PFSK-1 (cell line): Measurements from ENCODE around the gene MUC5AC.

Experiments
- POLR2AphosphoS5 ChIP-seq: IDR thresholded peaks from 2 replicates; pipeline ENCODE4 v1.6.1; 2012; ENCODE audit warnings: low read depth, mild to moderate bottlenecking, control low read depth, low read length, moderate library complexity
- TF ChIP-seq, protein P1 (sequence below), 2 experiments: IDR thresholded peaks; 2 replicates each; pipeline versions ENCODE4 v1.6.1 to v1.8.0; 2011 to 2012; ENCODE audit warnings: low read depth in 2 of 2, low read length in 2 of 2, control low read depth in 1 of 2, inconsistent platforms in 1 of 2, mild to moderate bottlenecking in 1 of 2, moderate library complexity in 1 of 2; ENCODE audit not compliant: insufficient read depth in 1 of 2

DNA sequence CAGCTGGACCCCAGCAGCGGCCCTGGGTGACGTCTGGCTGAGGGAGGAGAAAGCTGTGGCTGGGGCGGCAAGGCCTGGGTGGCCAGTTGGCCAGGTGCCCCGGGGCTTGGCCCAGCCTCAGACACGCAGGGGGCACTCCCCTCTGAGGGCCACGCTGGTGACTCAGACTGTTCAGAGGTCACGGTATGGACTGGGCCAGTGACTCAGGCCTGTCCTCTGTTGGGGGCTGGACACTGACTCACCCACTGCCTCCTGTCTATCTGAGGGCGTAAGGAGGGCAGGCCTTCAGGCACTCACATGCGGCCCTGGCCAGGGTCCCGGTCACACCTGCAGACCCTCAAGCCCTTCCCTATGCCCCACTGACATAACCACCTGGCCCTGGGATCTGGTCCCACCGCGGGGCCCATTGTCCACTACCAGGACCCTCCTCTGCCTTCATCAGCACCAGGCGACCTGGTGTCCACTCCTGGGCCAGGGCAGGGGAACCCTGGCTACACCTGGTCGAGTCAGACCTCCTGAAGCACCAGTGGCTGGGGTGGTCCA is 3.7 kb upstream of the MUC5AC start:
- TF ChIP-seq POLR2AphosphoS5: no peak; the same call in 1 of the 2 replicates
- TF ChIP-seq, protein P1, sequence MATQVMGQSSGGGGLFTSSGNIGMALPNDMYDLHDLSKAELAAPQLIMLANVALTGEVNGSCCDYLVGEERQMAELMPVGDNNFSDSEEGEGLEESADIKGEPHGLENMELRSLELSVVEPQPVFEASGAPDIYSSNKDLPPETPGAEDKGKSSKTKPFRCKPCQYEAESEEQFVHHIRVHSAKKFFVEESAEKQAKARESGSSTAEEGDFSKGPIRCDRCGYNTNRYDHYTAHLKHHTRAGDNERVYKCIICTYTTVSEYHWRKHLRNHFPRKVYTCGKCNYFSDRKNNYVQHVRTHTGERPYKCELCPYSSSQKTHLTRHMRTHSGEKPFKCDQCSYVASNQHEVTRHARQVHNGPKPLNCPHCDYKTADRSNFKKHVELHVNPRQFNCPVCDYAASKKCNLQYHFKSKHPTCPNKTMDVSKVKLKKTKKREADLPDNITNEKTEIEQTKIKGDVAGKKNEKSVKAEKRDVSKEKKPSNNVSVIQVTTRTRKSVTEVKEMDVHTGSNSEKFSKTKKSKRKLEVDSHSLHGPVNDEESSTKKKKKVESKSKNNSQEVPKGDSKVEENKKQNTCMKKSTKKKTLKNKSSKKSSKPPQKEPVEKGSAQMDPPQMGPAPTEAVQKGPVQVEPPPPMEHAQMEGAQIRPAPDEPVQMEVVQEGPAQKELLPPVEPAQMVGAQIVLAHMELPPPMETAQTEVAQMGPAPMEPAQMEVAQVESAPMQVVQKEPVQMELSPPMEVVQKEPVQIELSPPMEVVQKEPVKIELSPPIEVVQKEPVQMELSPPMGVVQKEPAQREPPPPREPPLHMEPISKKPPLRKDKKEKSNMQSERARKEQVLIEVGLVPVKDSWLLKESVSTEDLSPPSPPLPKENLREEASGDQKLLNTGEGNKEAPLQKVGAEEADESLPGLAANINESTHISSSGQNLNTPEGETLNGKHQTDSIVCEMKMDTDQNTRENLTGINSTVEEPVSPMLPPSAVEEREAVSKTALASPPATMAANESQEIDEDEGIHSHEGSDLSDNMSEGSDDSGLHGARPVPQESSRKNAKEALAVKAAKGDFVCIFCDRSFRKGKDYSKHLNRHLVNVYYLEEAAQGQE (IDR thresholded peaks at IDR 0.05; ENCODE audit: insufficient read depth in 1 of 2, low read depth in 2 of 2, low read length in 2 of 2): no peak; a peak in 1 of 4 replicates
